Measurements from ENCODE around the gene FAT1. TPM values are rescaled to one million over a fixed set of nuclear protein-coding genes. Genes with fewer than 3 reads are reported as not detected.
"Not testable (repeated sequence)": the region's sequence is repeated elsewhere in the genome, so short reads cannot be mapped to it uniquely, and the experiment has no call there.

The FAT1 gene, protein sequence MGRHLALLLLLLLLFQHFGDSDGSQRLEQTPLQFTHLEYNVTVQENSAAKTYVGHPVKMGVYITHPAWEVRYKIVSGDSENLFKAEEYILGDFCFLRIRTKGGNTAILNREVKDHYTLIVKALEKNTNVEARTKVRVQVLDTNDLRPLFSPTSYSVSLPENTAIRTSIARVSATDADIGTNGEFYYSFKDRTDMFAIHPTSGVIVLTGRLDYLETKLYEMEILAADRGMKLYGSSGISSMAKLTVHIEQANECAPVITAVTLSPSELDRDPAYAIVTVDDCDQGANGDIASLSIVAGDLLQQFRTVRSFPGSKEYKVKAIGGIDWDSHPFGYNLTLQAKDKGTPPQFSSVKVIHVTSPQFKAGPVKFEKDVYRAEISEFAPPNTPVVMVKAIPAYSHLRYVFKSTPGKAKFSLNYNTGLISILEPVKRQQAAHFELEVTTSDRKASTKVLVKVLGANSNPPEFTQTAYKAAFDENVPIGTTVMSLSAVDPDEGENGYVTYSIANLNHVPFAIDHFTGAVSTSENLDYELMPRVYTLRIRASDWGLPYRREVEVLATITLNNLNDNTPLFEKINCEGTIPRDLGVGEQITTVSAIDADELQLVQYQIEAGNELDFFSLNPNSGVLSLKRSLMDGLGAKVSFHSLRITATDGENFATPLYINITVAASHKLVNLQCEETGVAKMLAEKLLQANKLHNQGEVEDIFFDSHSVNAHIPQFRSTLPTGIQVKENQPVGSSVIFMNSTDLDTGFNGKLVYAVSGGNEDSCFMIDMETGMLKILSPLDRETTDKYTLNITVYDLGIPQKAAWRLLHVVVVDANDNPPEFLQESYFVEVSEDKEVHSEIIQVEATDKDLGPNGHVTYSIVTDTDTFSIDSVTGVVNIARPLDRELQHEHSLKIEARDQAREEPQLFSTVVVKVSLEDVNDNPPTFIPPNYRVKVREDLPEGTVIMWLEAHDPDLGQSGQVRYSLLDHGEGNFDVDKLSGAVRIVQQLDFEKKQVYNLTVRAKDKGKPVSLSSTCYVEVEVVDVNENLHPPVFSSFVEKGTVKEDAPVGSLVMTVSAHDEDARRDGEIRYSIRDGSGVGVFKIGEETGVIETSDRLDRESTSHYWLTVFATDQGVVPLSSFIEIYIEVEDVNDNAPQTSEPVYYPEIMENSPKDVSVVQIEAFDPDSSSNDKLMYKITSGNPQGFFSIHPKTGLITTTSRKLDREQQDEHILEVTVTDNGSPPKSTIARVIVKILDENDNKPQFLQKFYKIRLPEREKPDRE (N-terminal part only)
- 86.4 TPM for total RNA-seq

DNA sequence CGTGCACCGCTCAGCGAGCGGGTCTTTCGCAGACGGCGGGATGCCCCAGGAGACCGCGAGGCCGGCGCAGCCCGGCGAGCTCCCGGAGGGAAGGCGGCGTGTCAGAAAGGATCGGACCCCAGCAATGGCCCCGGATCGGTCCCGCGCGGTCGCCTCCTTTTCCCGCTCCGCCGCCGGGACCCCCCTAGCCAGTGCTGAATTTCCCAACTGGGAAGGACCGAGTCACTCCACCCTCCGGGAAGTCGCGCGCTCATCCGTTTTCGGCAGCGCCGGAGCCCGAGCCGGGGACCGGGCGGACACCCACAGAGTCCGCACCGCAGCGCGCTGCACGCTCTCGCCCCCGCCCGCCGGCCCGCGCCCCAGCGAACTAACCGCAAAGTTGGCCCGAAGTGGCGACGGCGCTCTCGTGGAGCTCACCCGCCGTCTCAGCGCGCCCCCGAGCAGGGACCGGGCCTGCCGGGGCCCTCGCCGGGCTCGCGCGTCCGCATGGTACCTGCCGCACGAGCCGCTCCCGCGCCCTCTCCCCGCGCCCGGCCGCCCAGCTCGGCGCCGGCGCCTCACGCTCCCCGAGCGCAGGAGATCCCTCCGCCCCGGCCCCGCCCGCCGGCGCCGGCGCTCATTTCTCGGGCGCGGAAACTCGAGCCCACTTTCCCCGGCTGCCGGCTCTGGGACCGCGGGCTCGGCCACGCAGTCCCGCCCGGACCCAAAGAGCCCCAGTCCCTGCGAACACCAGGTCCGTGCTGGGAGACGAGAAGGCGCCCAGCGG is at the start of gene FAT1:
Gene FAT1 (minus strand): TSS at position 565 of the 766 bp plus-strand sequence. CDS start 14,029 bp downstream, outside the sequence.
- peak; percentile 72 for ATAC-seq

DNA sequence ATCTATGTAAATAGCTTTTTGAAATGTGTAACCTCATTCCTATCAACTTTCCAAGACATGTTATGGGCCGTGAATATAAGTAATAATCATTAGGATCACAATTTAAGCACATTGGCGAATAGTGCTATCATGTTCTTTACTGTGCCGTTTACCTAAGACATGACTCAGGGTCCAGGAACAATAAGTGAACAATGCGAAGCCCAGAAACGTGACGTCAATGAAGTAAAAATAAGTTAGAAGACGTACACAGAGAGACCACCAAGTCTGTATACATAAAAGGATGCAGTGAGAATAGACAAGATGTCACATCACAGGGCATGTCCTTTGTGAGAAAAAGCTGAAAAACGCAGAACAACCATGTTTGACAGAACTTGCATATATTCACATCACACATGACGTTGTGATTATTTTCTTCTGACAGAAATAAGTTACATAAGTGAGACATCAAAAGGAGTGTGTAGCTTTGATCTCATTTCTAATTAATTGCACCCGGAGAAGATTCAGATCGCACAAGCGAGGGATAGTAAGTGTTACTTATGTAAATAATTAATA is 49.4 kb upstream of the FAT1 start:
- no peak for ATAC-seq

DNA sequence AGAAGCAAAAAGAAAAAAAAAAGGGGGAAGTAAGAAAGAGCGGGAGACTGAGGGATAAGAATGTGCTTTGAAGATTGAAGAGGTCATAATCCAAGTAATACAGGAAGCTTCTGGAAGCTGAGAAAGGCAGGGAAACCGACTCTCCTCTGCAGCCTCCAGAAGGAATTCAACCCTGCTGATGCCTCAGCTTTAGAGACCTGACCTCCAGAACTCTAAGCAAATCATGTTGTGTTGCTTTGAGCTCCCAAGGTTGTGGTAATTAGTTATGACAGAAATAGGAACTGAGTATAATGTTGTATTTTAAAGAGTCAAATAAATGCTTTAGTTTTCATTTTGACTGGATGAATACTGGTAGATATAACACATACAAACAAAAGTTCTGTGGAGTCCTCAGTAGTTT is 48.0 kb upstream of the FAT1 start:
- no peak for ATAC-seq

DNA sequence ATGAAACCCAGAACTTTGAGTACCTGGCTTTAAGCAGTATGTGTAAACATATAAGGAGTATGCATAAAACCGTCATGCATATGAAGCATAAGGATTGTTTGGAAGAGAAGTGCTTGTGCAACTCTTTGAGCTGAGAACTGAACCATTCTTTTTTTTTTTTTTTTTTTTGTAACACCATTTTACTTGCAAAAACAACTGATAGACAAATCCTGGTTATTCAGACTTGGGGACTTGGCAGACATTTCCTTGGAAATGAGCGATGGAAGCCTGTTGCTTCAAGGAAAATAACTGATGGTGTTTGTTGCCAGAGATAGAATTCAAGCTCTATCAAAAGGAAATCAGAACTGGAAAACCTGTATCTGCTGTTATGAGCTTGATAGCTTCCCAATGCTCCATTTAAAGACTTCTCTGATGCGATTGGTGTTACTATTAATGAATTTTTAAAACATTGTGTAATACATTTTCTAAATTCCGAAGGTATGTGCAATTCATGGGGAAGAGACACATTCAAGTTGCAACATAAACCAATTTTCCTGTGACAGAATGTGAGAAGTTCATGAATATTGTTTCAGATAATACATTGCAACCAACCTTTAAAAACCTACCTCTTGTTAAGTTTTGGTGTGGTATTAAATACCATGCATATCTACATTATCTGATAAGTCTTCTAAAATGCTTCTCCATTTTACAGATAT is 47.0 kb upstream of the FAT1 start:
- no peak for ATAC-seq

DNA sequence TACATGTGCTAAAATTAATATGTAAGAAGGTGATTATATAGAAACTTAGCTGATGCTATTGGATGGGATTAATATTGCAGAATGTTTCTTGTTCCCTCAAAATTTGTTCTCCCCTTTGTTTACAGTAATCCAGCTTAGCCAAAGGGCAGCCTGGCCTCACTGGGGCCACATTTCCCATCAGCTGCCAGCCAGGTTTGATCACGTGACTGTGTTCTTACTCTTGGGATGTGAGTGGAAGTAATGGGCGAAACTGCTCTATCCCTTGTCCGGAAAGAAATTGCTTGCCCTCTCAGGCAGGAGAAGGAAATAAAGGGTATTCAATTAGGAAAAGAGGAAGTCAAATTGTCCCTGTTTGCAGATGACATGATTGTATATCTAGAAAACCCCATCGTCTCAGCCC is 44.1 kb upstream of the FAT1 start:
- ATAC-seq = no peak

DNA sequence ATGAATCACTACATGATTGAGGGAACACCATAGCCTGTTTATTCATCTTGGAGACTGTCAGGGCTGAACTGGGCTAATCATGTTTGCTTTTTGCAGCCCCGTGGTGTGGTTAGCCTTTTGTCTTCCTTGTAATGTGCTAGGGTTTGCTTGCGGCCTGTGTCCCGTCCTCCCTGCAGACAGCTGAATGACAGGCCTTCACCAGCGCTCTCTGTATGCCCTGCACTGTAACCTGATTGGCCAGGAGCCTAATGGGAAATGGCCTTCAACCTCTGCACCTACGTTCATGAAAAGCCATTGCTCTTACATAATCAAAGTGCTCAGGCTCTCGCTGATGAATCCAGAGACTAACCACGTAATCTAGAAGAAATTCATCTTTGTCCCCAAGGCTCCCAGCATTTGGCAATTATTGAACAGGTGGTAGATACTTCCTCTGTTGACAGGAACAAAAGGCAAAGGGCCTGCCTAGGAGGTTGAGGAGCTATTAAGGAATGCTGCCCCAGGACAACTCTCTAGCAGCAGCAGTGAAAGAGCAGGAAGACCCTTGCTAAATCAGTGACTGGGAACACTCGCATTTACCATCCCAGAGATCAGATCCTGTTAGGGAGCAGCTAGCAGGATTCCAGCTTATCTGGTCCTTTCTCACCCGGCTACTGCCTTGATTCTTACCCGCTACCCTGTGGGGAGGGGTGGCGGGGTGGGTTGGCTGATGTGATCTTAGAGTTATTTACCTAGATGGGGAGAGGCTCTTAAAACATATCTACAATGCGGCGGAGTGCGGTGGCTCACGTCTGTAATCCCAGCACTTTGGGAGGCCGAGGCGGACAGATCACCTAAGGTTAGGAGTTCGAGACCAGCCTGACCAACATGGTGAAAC is 42.3 kb upstream of the FAT1 start:
- peak; percentile 50 for ATAC-seq

DNA sequence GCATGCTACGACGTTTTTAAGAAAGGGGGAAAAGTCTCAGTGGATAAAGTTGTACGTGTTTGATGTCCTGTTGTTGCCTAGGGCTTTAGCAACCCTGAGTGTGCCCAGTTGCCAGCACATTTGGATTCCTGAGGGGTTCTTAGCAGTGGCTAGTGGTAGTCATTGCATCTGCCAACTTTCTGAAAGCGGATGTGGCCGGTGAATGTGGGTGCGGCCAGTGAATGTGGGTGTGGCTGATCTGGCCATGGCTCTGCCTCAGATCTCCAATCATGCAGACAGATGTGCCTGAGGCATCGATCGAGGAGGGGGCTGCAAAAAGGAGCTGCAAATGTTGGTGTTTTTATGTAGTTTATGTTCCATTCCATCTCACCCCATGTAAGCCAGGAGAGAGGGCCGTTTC is 41.5 kb upstream of the FAT1 start:
- peak; percentile 80 for ATAC-seq

DNA sequence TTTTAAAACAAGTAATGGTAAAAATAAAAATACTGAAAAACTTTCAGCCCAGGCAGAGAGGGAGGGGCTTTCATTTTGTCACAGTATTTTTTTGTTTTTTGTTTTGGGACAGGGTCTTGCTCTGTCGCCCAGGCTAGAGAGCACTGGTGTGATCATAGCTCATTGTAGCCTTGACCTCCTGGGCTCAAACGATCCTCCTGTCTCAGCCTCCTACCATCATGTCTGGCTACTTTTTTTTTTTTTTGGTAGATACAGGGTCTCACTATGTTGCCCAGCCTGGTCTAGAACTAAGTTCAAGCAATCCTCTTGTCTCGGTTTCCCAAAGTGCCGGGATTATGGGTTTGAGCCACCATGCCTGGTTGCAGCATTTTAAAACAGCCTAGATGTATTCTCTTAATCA is 40.8 kb upstream of the FAT1 start:
- no peak for ATAC-seq

DNA sequence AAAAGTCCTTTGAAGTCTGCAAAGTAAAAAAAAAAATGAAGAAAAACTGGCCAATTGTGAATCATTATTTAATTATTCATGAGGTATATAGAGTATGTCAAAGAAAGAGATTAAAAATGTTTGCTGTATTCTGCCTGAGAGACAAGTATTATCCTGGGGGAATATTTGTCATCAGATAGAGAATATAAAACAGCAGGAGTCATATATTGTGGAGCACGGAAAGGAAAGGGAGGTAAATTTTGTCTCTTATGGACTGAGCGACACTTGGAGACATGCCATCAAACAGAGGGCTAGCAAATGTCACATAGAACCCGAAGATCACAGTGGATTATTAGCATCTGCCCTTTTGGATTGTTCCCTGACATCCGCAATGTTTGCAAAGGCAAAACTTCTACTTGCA is 39.2 kb upstream of the FAT1 start:
- ATAC-seq = peak; percentile 56

DNA sequence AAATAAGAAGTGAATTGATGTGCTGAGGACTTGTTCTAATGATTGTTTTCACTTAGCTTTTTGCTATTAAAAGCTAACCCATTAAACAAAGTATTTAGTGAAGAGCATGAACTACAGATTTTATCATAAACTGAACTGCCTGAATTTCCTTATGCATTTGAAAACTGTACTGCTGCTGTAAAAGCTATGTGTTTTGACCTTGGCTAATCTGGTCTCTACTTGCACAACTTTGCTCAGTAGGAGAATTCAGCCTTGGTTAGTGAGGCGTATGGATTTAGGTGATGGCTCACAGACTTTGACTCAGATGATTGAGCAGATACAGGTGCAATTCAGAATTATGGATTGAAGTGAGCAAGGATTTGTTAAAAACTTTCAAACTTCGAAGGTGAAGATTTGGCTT is 38.7 kb upstream of the FAT1 start:
- ATAC-seq = peak; percentile 58

DNA sequence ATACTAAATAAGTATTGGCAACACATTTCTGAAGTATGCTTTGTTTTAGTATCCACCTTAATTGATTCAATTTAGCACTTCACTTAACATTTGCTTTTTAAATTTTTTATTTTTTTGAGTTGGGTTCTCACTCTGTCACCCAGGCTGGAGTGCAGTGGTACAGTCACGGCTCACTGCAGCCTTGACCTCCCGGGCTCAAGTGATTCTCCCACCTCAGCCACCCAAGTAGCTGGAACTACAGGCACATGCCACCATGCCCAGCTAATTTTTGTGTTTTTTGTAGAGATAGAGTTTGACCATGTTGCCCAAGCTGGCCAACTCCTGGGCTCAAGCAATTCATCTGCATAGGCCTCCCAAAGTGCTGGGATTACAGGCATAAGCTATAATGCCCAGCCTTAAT is 38.3 kb upstream of the FAT1 start:
- not testable (repeated sequence) for ATAC-seq

DNA sequence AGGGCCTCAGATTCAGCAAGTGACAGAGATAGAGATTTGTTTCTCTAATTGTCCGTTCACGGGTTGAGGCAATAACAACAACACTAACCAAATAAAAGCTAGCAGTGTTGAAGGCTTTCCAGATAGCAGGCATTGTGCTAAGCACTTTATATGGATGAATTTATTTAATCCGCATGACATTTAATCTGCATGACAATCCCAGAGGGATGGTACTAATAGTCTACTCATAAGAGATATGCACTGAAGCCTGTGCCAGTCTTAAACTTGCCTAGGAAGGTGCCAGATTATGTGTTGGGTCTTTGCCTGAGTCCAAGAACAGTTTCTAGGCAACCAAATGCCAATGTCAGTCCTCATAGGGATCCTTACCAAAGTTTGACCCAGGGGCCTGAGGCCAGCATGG is 37.7 kb upstream of the FAT1 start:
- no peak for ATAC-seq

DNA sequence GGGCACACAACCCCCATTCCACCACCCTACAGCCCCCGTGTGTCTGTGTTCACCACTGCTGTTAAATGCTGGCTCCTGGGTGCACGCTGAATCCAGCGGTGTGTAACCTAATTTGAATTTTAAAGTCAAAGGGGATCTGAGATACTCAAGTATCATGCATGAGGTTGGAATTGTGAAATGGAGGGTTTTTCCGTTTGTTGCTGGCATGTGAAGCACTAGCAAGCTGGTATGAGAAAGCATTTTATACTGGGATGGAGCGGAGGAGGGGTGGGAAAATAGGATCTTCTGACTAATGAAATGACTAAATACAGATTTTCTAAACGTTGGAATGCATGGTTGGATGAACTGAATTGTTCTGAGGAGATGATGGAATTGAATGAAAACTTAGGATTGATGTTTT is 36.9 kb upstream of the FAT1 start:
- ATAC-seq = no peak

DNA sequence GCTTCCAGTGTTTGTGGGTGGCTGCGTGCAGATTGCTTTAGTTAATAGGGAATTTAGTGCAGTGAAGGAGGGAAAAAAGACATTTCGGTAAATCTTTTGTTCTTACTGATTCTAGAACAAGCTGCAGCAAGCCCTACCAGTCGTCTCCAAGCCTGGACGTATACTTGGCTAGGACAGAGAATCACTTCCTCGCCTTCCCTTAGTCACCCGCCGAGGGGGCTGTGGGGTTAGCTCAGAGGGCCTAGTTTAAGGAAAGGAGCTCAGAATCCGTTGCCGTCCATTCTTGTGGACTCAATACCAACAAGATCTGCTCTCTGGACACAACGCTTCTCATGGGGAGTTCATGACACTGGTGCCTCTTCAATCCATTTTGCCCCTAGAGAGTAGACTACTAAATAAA is 36.3 kb upstream of the FAT1 start:
- ATAC-seq = peak; percentile 37

DNA sequence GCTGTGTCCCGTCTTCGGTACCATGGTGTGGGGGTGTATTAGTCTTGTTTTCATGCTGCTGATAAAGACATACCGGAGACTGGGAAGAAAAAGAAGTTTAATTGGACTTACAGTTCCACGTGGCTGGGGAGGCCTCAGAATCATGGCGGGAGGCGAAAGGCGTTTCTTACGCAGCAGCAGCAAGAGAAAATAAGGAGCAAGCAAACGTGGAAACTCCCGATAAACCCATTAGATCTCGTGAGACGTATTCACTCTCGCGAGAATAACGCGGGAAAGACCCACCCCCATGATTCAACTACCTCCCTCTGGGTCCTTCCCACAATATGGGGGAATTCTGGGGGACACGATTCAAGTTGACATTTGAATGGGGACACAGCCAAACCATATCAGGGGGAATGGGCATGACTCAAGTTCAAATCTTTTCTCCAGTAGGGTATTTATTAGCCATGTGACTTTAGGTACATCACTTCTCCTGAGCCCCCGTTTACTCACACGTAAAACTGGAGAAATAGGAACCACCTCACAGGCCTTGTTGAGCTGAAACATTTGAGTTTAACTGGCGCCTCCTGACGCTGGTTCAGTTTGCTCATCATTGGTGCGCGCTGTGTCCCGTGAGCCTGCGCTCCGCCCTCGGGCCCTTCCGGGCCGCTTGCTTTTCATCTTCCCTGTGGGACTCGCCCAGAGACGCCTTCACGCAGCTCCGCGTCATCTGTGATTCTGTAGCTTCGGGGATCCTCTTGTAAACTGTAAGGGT is 35.5 kb upstream of the FAT1 start:
- no peak for ATAC-seq

DNA sequence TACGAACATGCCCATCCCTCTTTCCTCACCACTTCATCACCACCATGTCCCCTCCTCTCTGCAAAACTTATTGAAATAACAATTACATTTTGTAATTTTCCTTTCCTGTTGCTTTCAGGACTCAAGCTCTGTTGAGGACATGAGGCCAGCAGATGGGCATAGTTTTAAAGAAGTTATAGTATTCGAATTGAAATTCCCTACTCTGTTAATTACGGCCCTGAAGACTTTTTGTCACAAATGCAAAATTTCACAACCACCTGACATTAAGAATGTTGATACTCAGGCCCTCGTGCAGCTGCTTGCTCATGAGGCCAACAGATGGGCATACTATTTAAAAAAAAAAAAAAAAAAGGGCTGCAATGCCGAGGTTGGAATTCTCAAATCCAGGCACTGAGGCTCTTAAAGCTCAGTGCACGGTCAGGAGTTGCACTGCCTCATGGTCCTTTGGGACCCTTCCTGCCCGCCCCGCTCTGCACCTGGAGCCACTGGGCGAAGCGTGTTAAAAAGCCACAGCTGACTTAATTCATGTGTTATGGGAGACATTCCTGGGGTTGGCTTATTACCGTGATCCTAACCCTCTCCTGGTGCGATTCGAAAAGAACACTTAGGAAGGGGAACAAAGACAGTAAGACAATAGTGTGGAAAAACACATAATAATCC is 34.2 kb upstream of the FAT1 start:
- no peak for ATAC-seq

DNA sequence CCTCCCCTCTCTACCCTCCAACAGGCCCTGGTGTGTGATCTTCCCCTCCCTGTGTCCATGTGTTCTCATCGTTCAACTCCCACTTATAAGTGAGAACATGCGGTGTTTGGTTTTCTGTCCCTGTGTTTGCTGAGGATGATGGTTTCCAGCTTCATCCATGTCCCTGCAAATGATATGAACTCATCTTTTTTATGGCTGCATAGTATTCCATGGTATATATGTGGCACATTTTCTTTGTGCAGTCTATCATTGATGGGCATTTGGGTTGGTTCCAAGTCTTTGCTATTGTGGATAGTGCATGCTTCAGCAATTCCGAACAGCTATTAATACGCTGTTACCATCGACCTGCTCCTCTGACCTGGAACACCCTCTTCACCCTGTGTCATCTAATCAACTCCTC is 32.9 kb upstream of the FAT1 start:
- ATAC-seq = not testable (repeated sequence)
